Esophagus squamous epithelium (tissue), 5 donors: ENCODE results near the gene GABARAPL2. TPM values are rescaled to one million over a fixed set of nuclear protein-coding genes. Genes with fewer than 3 reads are reported as not detected.

Experiments used
- DNase-seq: peaks from one replicate; lab custom pipeline; 2025; lab: John Stamatoyannopoulos, UW
- H3K27ac ChIP-seq, 4 donors: fragments of 200-600 bp; sonication (generic); one replicate each; pipeline ENCODE4 v1.5.1; 2016 to 2019; ENCODE audit warnings: mild to moderate bottlenecking in 1 of 4
- H3K27me3 ChIP-seq, 4 donors: fragments of 200-600 bp; sonication (generic); 1 replicate in 3 of 4; 2 replicates in 1 of 4; pipeline versions ENCODE4 v1.5.1 to v1.6.0; 2017 to 2021; ENCODE audit warnings: antibody characterized with exemption in 1 of 4
- H3K36me3 ChIP-seq, 3 donors: fragments of 200-600 bp; sonication (generic); one replicate each; pipeline ENCODE4 v1.5.1; 2016 to 2019
- H3K4me1 ChIP-seq, 3 donors: fragments of 200-600 bp; sonication (generic); one replicate each; pipeline ENCODE4 v1.5.1; 2017 to 2019
- H3K4me3 ChIP-seq, 4 donors: fragments of 200-600 bp; sonication (generic); 1 replicate in 3 of 4; 2 replicates in 1 of 4; pipeline ENCODE4 v1.5.1; 2016 to 2019; ENCODE audit warnings: mild to moderate bottlenecking in 2 of 4, moderate library complexity in 1 of 4
- H3K9me3 ChIP-seq, 3 donors: fragments of 200-600 bp; sonication (generic); one replicate each; pipeline ENCODE4 v1.5.1; 2016 to 2019
- POLR2A ChIP-seq, 4 donors: fragments of 450-650 bp; IDR thresholded peaks; one replicate each; pipeline ENCODE4 v1.6.1; 2017; ENCODE audit warnings: antibody characterized with exemption in 4 of 4, mild to moderate bottlenecking in 4 of 4, moderate library complexity in 3 of 4
- WGBS, 2 donors: methylation state at CpG; one replicate each; pipeline ENCODE4 v1.1.5; 2018; 5-methylcytosine and 5-hydroxymethylcytosine counted together
- intact Hi-C: fragments of 100-400 bp; cut with DNase I; formaldehyde crosslinking; loops from one replicate; pipeline ENCODE4 v1.15.0; 2022
- total RNA-seq, 4 donors: library from RNA; depleted of rRNA; stranded (reverse); fragments of >200 nt; gene quantifications; one replicate each; pipeline ENCODE4 v1.1.0, GENCODE V29; 2016
- TF ChIP-seq, protein P1 (sequence below), 6 experiments: fragments of 450-650 bp in 4 of 6; fragments of 200-600 bp in 2 of 6; sonication (generic) in 2 of 6; IDR thresholded peaks; one replicate each; pipeline ENCODE4 v1.5.1; 2016 to 2019; ENCODE audit warnings: antibody characterized with exemption in 6 of 6, mild to moderate bottlenecking in 4 of 6, moderate library complexity in 4 of 6
- donor health status: DM: yes; HTN: yes; CAD: no.

The GABARAPL2 gene
- total RNA-seq, 4 donors from 2014 or later, result 47.4 to 75.0 (median 65.2) TPM

GRCh38 chr16:75529056-75529905, 36.9 kb upstream of the GABARAPL2 start:
- WGBS, 2 donors, result 83 to 98% methylated on average over 2 to 13 of the region's 81 CpGs
- H3K27me3 ChIP-seq, result no peaks in the 10 kb centered on the region
- no peaks in the 10 kb centered on the region for H3K9me3 ChIP-seq
- H3K36me3 ChIP-seq, result no peaks in the 10 kb centered on the region
- DNase-seq, result no peak
- intact Hi-C loops, result no loop called here
- no peak overlapping the region for H3K27ac ChIP-seq
- H3K4me1 ChIP-seq, result no peaks in the 10 kb centered on the region
- H3K4me3 ChIP-seq, result no peak overlapping the region
- TF ChIP-seq, protein P1, sequence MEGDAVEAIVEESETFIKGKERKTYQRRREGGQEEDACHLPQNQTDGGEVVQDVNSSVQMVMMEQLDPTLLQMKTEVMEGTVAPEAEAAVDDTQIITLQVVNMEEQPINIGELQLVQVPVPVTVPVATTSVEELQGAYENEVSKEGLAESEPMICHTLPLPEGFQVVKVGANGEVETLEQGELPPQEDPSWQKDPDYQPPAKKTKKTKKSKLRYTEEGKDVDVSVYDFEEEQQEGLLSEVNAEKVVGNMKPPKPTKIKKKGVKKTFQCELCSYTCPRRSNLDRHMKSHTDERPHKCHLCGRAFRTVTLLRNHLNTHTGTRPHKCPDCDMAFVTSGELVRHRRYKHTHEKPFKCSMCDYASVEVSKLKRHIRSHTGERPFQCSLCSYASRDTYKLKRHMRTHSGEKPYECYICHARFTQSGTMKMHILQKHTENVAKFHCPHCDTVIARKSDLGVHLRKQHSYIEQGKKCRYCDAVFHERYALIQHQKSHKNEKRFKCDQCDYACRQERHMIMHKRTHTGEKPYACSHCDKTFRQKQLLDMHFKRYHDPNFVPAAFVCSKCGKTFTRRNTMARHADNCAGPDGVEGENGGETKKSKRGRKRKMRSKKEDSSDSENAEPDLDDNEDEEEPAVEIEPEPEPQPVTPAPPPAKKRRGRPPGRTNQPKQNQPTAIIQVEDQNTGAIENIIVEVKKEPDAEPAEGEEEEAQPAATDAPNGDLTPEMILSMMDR (IDR thresholded peaks at IDR 0.05), result no peak
- TF ChIP-seq POLR2A (IDR thresholded peaks at IDR 0.05), result no peak

DNA sequence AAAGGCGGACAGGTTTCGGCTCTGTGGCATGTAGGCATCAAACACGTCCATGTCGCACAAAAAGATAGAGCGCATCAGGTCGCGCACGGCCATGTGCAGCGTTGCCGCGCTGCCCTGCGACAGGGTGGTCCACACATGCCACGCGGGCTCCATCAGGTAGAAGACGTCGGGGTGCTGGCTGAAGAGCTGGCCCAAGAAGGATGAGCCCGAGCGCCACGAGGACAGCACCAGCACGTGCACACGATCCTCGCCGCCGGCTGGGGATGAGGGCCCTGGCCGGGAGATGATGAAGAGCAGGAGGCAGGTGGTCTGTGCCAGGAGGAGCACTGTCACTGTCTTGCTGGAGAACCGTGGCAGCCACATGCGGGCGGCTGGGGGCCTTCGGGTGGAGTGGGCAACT, 36.2 kb upstream of the GABARAPL2 start:
- intact Hi-C loops, result no loop called here
- 90 to 95% methylated on average over 4 to 10 of the region's 29 CpGs for WGBS, 2 donors
- Histone ChIP-seq H3K9me3 (no peaks in the 10 kb centered on the region), H3K36me3 (no peaks in the 10 kb centered on the region), H3K4me3 (no peak overlapping the region), H3K4me1 (no peaks in the 10 kb centered on the region), H3K27me3 (no peaks in the 10 kb centered on the region), H3K27ac (no peak overlapping the region)
- no peak for DNase-seq
- no peak for TF ChIP-seq POLR2A (IDR thresholded peaks at IDR 0.05)
- TF ChIP-seq, protein P1 (IDR thresholded peaks at IDR 0.05), result no peak

DNA sequence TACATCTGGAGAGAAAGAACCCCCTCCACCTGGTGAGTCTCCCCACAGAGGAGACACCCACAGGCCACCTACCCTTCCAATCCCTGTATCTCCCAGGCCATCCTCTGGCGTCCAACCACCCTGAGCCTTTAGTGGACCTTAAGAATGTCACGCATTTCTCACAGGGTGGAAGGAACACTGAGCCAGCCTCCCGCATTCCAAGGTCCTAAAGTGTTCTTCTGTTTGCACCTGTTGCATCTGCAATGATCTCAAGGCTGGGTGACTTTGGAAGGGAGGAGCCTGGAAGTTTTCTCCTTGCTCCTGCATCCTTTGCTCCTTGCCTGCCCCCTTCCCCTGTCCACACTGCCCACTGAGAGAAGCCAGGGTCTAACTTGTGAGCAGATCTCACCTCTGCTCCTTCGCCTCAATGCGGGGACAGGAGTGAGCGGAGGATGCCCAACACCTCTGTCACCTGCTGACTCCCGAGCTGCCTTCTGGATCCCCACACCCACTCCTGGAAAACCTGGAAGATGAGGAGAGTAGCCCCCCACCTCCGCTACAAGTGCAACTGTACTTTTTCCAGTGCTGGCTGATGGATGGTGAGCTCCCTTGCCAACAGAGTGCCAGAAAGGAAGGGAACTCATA, 33.9 kb upstream of the GABARAPL2 start:
- Histone ChIP-seq H3K36me3 (no peaks in the 10 kb centered on the region), H3K9me3 (no peaks in the 10 kb centered on the region), H3K27ac (no peak overlapping the region), H3K4me1 (no peaks in the 10 kb centered on the region), H3K27me3 (no peaks in the 10 kb centered on the region), H3K4me3 (no peak overlapping the region)
- intact Hi-C loops, result no loop called here
- DNase-seq, result no peak
- WGBS, 2 donors, result 84 to 88% methylated on average over 5 to 8 of the region's 8 CpGs
- TF ChIP-seq POLR2A (IDR thresholded peaks at IDR 0.05), result no peak
- TF ChIP-seq, protein P1 (IDR thresholded peaks at IDR 0.05), result no peak

DNA sequence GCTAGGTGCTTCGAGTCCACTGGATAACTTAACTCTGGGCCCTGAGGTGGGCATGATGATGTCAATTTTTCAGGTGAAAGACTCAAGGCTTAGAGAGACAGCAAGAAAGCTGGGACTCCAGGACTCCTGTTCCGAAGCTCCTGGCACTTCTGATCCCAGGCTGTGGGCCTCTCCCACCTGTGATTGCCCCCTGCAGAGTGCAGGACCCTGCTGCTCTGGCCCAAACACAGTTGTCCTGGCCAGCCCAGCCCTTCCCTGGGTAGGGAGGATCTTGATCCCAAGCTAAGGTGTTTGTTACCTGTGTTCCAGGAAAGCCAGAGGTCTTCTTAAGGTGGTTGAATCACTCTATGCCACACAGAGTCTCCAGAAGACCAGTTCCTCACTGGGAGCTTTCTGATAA, 33.4 kb upstream of the GABARAPL2 start:
- 88% methylated on average over 1 of the region's 2 CpGs; no CpG with 5 or more reads in 1 of the 2 donors for WGBS, 2 donors
- TF ChIP-seq, protein P1 (IDR thresholded peaks at IDR 0.05), result no peak
- no peak for TF ChIP-seq POLR2A (IDR thresholded peaks at IDR 0.05)
- Histone ChIP-seq H3K4me3 (no peak overlapping the region), H3K27me3 (no peaks in the 10 kb centered on the region), H3K9me3 (no peaks in the 10 kb centered on the region), H3K36me3 (no peaks in the 10 kb centered on the region), H3K27ac (no peak overlapping the region), H3K4me1 (no peaks in the 10 kb centered on the region)
- intact Hi-C loops, result no loop called here
- no peak for DNase-seq

DNA sequence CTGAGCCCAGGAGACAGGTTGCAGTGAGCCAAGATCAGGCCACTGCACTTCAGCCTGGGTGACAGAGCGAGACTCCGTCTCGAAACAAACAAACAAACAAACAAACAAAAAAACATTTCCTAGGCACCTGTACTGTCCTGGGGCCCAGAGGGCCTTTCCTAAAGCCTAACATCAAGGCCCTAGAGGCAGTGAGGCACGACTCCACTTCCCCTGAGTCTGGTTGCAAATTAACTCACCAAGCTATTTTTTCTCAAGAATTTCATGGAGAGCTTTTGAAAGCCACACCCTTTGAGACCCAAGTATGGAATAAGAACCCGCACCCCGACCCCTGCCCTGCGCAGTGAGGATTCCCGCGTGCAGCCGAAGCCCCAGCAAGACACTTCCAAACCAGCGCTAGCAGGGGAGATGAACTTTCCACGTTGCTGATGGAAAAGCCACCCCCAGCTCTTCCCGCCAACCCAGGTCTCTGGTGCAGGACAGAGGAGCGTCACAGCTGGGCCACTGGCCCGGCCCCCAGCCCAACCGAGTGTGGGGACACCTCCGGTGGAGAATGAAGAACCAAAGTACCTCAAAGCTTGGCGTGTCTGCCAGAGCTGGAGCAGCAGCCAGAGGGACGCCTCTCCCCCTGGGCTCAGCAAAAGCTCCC, 31.5 kb upstream of the GABARAPL2 start:
- Histone ChIP-seq H3K36me3 (no peaks in the 10 kb centered on the region), H3K4me3 (no peak overlapping the region), H3K27ac (no peak overlapping the region), H3K27me3 (no peaks in the 10 kb centered on the region), H3K4me1 (no peaks in the 10 kb centered on the region), H3K9me3 (no peaks in the 10 kb centered on the region)
- no peak for DNase-seq
- 78 to 84% methylated on average over 4 to 11 of the region's 19 CpGs for WGBS, 2 donors
- no peak for TF ChIP-seq POLR2A (IDR thresholded peaks at IDR 0.05)
- TF ChIP-seq, protein P1 (IDR thresholded peaks at IDR 0.05), result no peak
- intact Hi-C loops, result no loop called here
